HG03575 (cell line): ENCODE data around the gene LINC00237.
A peak's percentile ranks its signal among the peaks of the same experiment; 100 is the strongest.

Experiments
- ATAC-seq: cut with Tn5 transposase; IDR thresholded peaks from one replicate; pipeline ENCODE4 v1.9.1; 2021; ENCODE audit not compliant: unreplicated experiment, insufficient number of reproducible peaks, low FRiP score; ENCODE audit errors: extremely low read depth

The LINC00237 gene

GRCh38 chr20:21127201-21127981, 21.2 kb upstream of the LINC00237 start:
- no peak for ATAC-seq

GRCh38 chr20:21126581-21126870, 20.4 kb upstream of the LINC00237 start:
- ATAC-seq = no peak

- peak; percentile 68 for ATAC-seq
These were observed 19.9 kb upstream of the LINC00237 start, which contains the start of gene KIZ for GRCh38 chr20:21125849-21126580. Gene KIZ, plus strand, starts transcription at chr20:21126082. Its CDS starts 34 bp downstream, at chr20:21126116.

- ATAC-seq = peak; percentile 20
These were observed 19.1 kb upstream of the LINC00237 start for GRCh38 chr20:21125072-21125848.

- ATAC-seq = no peak
These were observed 18.0 kb upstream of the LINC00237 start for GRCh38 chr20:21124190-21124589.

DNA sequence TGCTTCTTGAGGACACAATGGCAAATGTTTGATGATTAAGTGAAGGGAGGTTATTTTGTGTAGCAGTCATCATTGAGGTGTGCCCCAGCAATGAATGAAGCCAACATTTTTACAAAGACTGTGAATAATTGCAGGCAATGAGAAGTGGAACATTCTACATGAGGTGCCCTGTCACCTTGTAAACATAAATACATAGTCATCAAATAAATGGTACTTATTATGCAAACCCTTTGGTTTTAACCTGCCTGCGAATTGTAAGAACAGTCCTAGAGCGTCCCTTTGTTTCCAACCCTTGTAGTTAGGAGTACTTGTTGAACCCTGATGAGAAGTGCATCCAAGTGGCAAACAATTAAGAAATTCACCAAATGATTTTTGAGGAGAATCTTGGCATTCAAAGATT, 12.6 kb upstream of the LINC00237 start:
- ATAC-seq = no peak

GRCh38 chr20:21118138-21118537, 12.0 kb upstream of the LINC00237 start:
- ATAC-seq = no peak

GRCh38 chr20:21117521-21117920, 11.4 kb upstream of the LINC00237 start:
- no peak for ATAC-seq

- ATAC-seq = no peak
These were observed 8.4 kb upstream of the LINC00237 start for GRCh38 chr20:21114584-21114983.

- no peak for ATAC-seq
These were observed 7.5 kb upstream of the LINC00237 start for GRCh38 chr20:21113697-21114096.

DNA sequence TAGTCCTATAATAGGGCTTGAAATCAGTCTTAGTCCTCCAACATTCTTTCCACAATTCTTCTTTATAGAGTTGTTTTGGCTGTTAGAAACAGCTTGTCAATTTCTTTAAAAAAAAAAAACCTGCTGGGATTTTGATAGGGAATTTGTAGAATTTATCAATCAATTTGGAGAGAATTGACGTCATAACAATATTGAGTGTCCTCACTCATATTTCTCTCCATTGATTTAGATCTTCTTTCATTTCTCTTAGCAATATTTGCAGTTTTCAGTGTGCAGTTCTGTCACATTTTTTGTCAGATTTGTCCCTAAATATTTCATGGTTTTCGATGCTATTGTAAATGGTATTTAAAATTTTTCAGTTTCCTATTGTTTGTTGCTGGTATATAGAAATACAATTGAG, 5.3 kb upstream of the LINC00237 start:
- no peak for ATAC-seq

DNA sequence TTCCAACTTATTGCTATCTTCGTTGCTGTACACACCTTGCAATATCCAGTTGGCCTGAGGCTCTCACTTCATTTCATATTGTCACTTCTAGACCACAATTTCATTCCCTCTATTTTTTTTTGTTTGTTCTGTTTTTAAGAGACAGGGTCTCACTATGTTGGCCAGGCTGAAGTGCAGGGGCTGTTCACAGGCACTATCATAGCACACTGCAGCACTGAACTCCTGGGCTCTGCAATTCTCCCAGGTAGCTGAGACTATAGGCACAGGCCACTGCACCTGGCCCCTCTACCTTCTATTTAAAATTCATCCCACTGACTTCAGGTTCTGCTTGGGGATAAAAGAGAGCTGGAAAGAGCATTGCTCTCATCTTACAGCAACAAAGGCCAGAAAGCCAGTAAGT, 4.7 kb upstream of the LINC00237 start:
- ATAC-seq = no peak

GRCh38 chr20:21109144-21109543, 3.0 kb upstream of the LINC00237 start:
- ATAC-seq = no peak

- ATAC-seq = no peak
These were observed 558 bp downstream of the LINC00237 start for GRCh38 chr20:21105429-21106170.

DNA sequence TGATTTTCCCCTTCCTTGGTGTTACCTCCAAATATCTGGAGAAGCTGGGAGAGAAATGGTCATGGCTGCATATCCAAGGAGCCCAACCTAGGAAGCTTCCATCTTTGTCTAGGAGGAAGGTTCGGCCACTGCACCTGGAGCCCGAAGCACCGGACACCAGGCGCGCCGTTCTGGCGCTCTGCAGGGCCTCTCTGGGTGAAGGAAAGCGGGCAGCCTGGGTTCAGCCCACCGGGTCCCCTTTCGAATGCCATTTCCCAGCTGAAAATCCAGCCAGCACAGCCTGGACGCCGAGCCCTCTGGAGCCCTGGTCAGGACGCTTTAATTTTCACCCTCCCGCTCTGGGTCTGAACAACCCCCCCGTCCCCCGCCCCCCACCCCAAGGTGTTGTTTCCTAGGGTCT, 1.2 kb downstream of the LINC00237 start:
- no peak for ATAC-seq

DNA sequence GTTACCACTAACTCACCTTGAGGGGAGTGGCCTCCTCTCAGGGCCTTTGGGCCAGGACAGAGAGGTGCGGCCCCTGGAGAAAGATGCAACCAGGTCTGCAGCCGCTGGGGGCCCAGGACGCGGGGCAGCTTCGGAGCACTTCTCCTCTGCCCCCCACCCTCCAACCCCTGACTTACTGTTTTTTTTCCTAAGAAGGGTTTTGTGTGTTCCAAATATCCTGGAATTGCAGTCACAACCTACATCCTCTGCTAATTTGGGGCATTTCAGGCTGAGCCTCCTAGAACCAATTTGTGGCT, 1.7 kb downstream of the LINC00237 start:
- ATAC-seq = no peak

GRCh38 chr20:21103582-21104465, 2.3 kb downstream of the LINC00237 start:
- ATAC-seq = no peak

- ATAC-seq = no peak
These were observed 3.4 kb downstream of the LINC00237 start for GRCh38 chr20:21102603-21103311.
